WI38 (cell line): ENCODE measurements around the gene UBE2D2.
A peak's percentile ranks its signal among the peaks of the same experiment; 100 is the strongest.
"Not testable (repeated sequence)": the region's sequence is repeated elsewhere in the genome, so short reads cannot be mapped to it uniquely, and the experiment has no call there.

Experiments
- H3K4me3 ChIP-seq: 2 replicates; pipeline ENCODE4 v1.5.1; 2011; ENCODE audit warnings: low read depth, mild to moderate bottlenecking, control low read depth, low read length
- TF ChIP-seq, protein P1 (sequence below): IDR thresholded peaks from 2 replicates; pipeline ENCODE4 v1.5.1; 2012; ENCODE audit warnings: low read depth, mild to moderate bottlenecking, control low read depth, low read length

UBE2D2 gene

GRCh38 chr5:139560752-139561654 lies at the start of gene UBE2D2:
Gene UBE2D2 (plus strand): TSS chr5:139561339. CDS start chr5:139561792, 453 bp downstream.
- TF ChIP-seq, protein P1, sequence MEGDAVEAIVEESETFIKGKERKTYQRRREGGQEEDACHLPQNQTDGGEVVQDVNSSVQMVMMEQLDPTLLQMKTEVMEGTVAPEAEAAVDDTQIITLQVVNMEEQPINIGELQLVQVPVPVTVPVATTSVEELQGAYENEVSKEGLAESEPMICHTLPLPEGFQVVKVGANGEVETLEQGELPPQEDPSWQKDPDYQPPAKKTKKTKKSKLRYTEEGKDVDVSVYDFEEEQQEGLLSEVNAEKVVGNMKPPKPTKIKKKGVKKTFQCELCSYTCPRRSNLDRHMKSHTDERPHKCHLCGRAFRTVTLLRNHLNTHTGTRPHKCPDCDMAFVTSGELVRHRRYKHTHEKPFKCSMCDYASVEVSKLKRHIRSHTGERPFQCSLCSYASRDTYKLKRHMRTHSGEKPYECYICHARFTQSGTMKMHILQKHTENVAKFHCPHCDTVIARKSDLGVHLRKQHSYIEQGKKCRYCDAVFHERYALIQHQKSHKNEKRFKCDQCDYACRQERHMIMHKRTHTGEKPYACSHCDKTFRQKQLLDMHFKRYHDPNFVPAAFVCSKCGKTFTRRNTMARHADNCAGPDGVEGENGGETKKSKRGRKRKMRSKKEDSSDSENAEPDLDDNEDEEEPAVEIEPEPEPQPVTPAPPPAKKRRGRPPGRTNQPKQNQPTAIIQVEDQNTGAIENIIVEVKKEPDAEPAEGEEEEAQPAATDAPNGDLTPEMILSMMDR: no peak
- peak within 1 kb of the TSS; percentile 90 for H3K4me3 ChIP-seq

- TF ChIP-seq, protein P1: no peak
- no peak overlapping the region for H3K4me3 ChIP-seq
These were observed 48.3 kb upstream of the UBE2D2 start for GRCh38 chr5:139512786-139513390.

DNA sequence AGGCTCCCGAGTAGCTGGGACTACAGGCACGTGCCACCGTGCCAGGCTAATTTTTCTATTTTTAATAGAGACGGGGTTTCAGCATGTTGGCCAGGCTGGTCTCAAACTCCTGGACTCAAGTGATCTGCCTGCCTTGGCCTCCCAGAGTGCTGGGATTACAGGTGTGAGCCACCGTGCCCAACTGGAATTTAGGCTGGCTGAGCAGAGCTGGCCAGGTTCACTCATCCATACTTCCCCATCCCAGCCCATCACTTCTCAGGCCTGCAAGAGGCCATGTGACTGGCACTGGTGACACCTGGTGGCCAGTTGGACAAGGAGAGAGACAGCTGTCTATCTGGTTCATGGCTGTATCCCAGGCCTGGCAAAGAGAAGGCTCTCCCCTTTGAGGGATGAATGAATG lies 47.7 kb upstream of the UBE2D2 start:
- not testable (repeated sequence) for H3K4me3 ChIP-seq
- TF ChIP-seq, protein P1: peak; percentile 57

DNA sequence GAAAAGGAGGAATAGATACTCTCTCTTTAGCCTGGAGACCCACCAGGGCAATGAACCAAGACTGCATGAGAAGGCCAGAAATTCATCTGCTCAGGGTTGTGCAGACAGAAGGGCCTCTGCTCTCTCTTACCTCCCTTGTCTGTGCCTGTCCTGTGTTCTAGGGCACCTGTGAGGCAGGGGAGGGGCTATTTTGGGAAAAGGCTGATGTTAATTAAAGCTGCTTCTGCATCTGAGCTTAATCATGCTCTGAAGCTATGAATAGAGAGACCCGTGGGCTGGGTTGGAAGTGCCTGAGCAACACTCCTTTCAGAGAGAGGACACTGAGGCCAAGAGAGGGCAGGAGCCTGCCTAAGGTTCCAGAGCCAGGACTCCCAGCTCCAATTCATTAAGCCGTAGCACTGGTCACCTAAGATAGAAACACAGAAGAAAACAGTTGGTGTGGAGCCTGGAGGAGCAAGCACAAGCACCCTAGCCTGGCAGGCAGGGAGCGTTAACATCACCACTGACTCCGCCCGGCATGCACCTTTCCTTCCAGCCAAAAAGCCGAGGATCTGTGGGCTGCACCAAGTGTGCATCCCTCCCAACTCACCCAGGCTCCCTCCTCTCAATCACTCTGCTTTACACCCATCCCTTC lies 47.2 kb upstream of the UBE2D2 start:
- H3K4me3 ChIP-seq: no peak overlapping the region

GRCh38 chr5:139514486-139514856 lies 46.7 kb upstream of the UBE2D2 start:
- H3K4me3 ChIP-seq: no peak overlapping the region
- TF ChIP-seq, protein P1: no peak

More for the DNA sequence above, 47.2 kb upstream of the UBE2D2 start:
- TF ChIP-seq, protein P1: no peak

DNA sequence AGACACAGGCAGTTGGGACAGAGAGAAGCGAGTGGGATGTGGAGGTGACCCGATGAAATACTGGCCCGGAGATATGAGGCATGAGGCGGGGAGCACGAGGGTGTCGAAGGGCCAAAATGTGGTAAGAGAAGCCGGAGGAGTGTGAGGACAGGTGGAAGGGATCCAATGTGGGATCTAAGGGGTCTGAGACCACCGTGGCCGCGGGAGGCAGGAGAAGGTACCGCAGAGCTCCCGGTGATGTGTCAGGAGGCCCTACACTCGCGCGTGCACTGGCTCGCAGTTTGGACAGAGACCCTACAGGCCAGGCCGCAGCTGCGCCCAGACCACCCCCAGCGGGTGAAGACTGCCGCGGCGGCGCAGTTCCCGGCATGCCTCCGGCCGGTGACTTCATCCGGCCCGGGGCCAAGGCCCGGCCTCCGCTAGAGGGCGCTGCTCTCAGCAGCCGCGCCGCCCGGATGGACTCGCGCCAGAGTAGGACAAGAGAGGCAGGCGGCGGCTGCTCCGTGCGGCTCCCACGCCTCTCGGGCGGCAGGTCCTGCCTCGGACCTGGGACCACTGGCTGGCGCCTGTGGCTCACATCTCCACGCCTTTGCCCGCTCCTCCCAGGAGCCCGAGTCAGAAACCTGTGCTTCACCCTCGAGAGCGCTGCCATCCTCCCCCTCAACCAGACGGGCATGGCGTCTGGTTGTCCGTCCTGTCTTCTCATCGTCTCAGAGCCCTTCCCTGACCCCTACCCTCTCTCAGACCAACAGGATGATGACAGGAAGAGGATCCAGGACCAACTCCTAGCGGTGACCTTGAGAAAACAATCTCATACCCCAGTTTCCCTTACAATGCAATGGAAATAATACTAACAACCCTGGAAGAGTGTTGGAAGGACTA lies 43.2 kb upstream of the UBE2D2 start:
- TF ChIP-seq, protein P1: peak; percentile 83
- peak overlapping the region; percentile 53 for H3K4me3 ChIP-seq
